GM12891 (cell line): ENCODE data around the gene FAM168A.

Source experiments
- POLR2A ChIP-seq: IDR thresholded peaks from 2 replicates; pipeline ENCODE4 v1.6.1; 2011; ENCODE audit warnings: low read depth, low read length, control low read depth
- POLR2AphosphoS5 ChIP-seq: IDR thresholded peaks from 2 replicates; pipeline ENCODE4 v1.6.1; 2011; ENCODE audit warnings: low read depth, low read length, control low read depth
- POU2F2 ChIP-seq: IDR thresholded peaks from 2 replicates; pipeline ENCODE4 v1.6.1; 2011; ENCODE audit warnings: low read depth, mild to moderate bottlenecking, control low read depth, low read length, moderate library complexity
- SPI1 ChIP-seq: IDR thresholded peaks from 2 replicates; pipeline ENCODE4 v1.6.1; 2011; ENCODE audit warnings: low read depth, low read length, control low read depth
- TAF1 ChIP-seq: IDR thresholded peaks from 2 replicates; pipeline ENCODE4 v1.6.1; 2011; ENCODE audit warnings: low read depth, low read length, control low read depth

GRCh38 chr11:73582653-73583052 lies 15.3 kb downstream of the FAM168A start:
- TF ChIP-seq POLR2A (no peak), TAF1 (no peak), POLR2AphosphoS5 (no peak), SPI1 (no peak), POU2F2 (no peak)
